Neuronal stem cell (in vitro differentiated cells): ENCODE data around the gene TRIP13.
"Not testable (repeated sequence)": the region's sequence is repeated elsewhere in the genome, so short reads cannot be mapped to it uniquely, and the experiment has no call there.

Source experiments
- DNase-seq: peaks from one replicate; pipeline ENCODE4 v3.0.0-alpha.2; 2013; ENCODE audit warnings: low spot score
- H2AFZ ChIP-seq: one replicate; pipeline ENCODE4 v1.6.1; 2013; ENCODE audit warnings: mild to moderate bottlenecking, low read length, inconsistent platforms
- H2AK5ac ChIP-seq: 2 replicates; pipeline ENCODE4 v1.6.1; 2013; ENCODE audit warnings: low read depth, mild to moderate bottlenecking, inconsistent platforms, low read length, moderate library complexity, mixed read lengths
- H2BK120ac ChIP-seq: 2 replicates; pipeline ENCODE4 v1.6.1; 2013; ENCODE audit warnings: low read depth, mild to moderate bottlenecking, inconsistent platforms, low read length, moderate library complexity, mixed read lengths
- H2BK12ac ChIP-seq: one replicate; pipeline ENCODE4 v1.6.1; 2013; ENCODE audit warnings: low read length, inconsistent platforms
- H2BK15ac ChIP-seq: 2 replicates; pipeline ENCODE4 v1.6.1; 2013; ENCODE audit warnings: mild to moderate bottlenecking, low read length, inconsistent platforms, mixed read lengths
- H2BK5ac ChIP-seq: one replicate; pipeline ENCODE4 v1.6.1; 2013; ENCODE audit warnings: inconsistent platforms, mild to moderate bottlenecking, low read length, moderate library complexity
- H3K14ac ChIP-seq: one replicate; pipeline ENCODE4 v1.6.1; 2013; ENCODE audit warnings: low read length, inconsistent platforms
- H3K18ac ChIP-seq: 2 replicates; pipeline ENCODE4 v1.6.1; 2013; ENCODE audit warnings: low read length, inconsistent platforms
- H3K23ac ChIP-seq: 2 replicates; pipeline ENCODE4 v1.6.1; 2013; ENCODE audit warnings: low read depth, mild to moderate bottlenecking, mixed read lengths, low read length, inconsistent platforms; ENCODE audit not compliant: poor library complexity
- H3K27ac ChIP-seq: replicated peaks from 3 replicates; pipeline ENCODE4 v1.5.1; 2013; ENCODE audit warnings: low read length, inconsistent platforms
- H3K27me3 ChIP-seq, 3 experiments: 2 replicates each; pipeline ENCODE4 v1.6.1; 2013; ENCODE audit warnings: low read length in 3 of 3, mild to moderate bottlenecking in 2 of 3, inconsistent platforms in 1 of 3, low read depth in 1 of 3, mixed read lengths in 1 of 3, moderate library complexity in 1 of 3; ENCODE audit not compliant: control insufficient read depth in 3 of 3, insufficient read depth in 3 of 3
- H3K36me3 ChIP-seq, 2 donors: replicated peaks in 1 of 2; 2 replicates each; pipeline ENCODE4 v1.6.1; 2013; ENCODE audit warnings: low read length in 2 of 2; ENCODE audit not compliant: control insufficient read depth in 2 of 2, insufficient read depth in 2 of 2
- H3K4ac ChIP-seq: 2 replicates; pipeline ENCODE4 v1.6.1; 2013; ENCODE audit warnings: inconsistent platforms, mild to moderate bottlenecking, low read length, moderate library complexity
- H3K4me1 ChIP-seq, 2 donors: 1 replicate in 1 of 2; 2 replicates in 1 of 2; pipeline ENCODE4 v1.6.1; 2013; ENCODE audit warnings: low read length in 2 of 2, low read depth in 1 of 2; ENCODE audit not compliant: control insufficient read depth in 2 of 2, insufficient read depth in 1 of 2
- H3K4me2 ChIP-seq: one replicate; pipeline ENCODE4 v1.6.1; 2013; ENCODE audit warnings: mild to moderate bottlenecking, low read length, inconsistent platforms; ENCODE audit not compliant: insufficient read depth, poor library complexity, severe bottlenecking
- H3K4me3 ChIP-seq, 2 donors: 2 replicates each; pipeline ENCODE4 v1.5.1; 2013; ENCODE audit warnings: low read length in 2 of 2, mild to moderate bottlenecking in 2 of 2, inconsistent platforms in 1 of 2, moderate library complexity in 1 of 2
- H3K79me1 ChIP-seq: one replicate; pipeline ENCODE4 v1.6.1; 2013; ENCODE audit warnings: low read depth, mild to moderate bottlenecking, inconsistent platforms, low read length, moderate library complexity
- H3K9ac ChIP-seq: one replicate; pipeline ENCODE4 v1.6.1; 2013; ENCODE audit warnings: mild to moderate bottlenecking, low read depth, low read length, inconsistent platforms; ENCODE audit not compliant: poor library complexity
- H3K9me3 ChIP-seq, 2 donors: replicated peaks in 1 of 2; 2 replicates each; pipeline versions ENCODE3 to v1.6.1; 2013; ENCODE audit warnings: low read length in 2 of 2, mild to moderate bottlenecking in 2 of 2, inconsistent platforms in 1 of 2, low read depth in 1 of 2, mixed read lengths in 1 of 2, moderate library complexity in 1 of 2; ENCODE audit not compliant: control insufficient read depth in 2 of 2, insufficient read depth in 1 of 2
- H4K8ac ChIP-seq: one replicate; pipeline ENCODE4 v1.6.1; 2013; ENCODE audit warnings: low read depth, mild to moderate bottlenecking, inconsistent platforms, low read length, moderate library complexity
- H4K91ac ChIP-seq: one replicate; pipeline ENCODE4 v1.6.1; 2013; ENCODE audit warnings: low read length, low read depth, mild to moderate bottlenecking, inconsistent platforms; ENCODE audit not compliant: poor library complexity
- WGBS, 2 donors: extraction: QIAGEN DNeasy Blood & Tissue Kit; methylation state at CpG; one replicate each; pipeline ENCODE4 v1.1.7; 2013; ENCODE audit warnings: missing lambda C conversion rate in 2 of 2, mixed read lengths in 1 of 2; ENCODE audit not compliant: insufficient read length in 2 of 2, insufficient replicate concordance in 1 of 2; ENCODE audit errors: extremely low coverage in 2 of 2; 5-methylcytosine and 5-hydroxymethylcytosine counted together

TRIP13 gene

DNA sequence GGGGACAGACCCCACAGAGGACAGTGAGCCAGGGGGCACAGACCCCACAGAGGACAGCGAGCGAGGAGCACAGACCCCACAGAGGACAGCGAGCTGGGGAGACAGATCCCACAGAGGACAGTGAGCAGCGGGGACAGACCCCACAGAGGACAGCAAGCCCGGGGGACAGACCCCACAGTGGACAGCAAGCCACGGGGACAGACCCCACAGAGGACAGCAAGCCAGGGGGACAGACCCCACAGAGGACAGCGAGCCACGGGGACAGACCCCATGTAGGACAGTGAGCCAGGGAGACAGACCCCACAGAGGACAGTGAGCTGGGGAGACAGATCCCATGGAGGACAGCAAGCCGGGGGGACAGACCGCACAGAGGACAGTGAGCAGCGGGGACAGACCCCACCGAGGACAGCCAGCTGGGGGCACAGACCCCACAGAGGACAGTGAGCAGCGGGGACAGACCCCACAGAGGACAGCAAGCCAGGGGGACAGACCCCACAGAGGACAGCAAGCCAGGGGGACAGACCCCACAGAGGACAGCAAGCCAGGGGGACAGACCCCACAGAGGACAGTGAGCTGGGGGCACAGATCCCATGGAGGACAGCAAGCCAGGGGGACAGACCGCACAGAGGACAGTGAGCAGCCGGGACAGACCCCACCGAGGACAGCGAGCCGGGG lies 39.1 kb upstream of the TRIP13 start:
- H2AFZ ChIP-seq, H3K27me3 ChIP-seq, H3K36me3 ChIP-seq, H3K4me2 ChIP-seq, H3K9ac ChIP-seq, H4K91ac ChIP-seq, H3K4ac ChIP-seq, H4K8ac ChIP-seq, H3K23ac ChIP-seq, H3K27ac ChIP-seq, H3K4me3 ChIP-seq, H3K79me1 ChIP-seq, H3K18ac ChIP-seq, H2BK12ac ChIP-seq, DNase-seq, H2BK5ac ChIP-seq, H2BK120ac ChIP-seq, H2AK5ac ChIP-seq, H3K9me3 ChIP-seq, H2BK15ac ChIP-seq: not testable (repeated sequence)
- WGBS, 2 donors = no CpG with 5 or more reads among the region's 18 CpGs
- Histone ChIP-seq H3K4me1 (peaks cover 23 to 25% of the 10 kb centered on the region in 2 donors), H3K14ac (peak overlapping the region; percentile 38)

DNA sequence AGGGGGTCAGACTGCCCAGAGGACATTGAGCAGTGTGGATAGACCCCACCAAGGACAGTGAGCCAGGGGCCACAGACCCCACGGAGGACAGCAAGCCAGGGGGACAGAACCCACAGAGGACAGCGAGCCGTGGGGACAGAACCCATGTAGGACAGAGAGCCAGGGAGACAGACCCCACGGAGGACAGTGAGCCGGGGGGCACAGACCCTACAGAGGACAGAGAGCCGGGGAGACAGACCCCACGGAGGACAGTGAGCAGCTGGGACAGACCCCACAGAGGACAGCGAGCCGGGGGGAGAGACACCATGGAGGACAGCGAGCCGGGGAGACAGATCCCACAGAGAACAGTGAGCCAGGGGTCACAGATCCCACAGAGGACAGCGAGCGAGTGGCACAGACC lies 38.5 kb upstream of the TRIP13 start:
- H3K23ac ChIP-seq = no peak overlapping the region
- no peak for DNase-seq
- no peak overlapping the region for H3K9ac ChIP-seq
- H3K79me1 ChIP-seq = peaks cover 2% of the 10 kb centered on the region
- no peak overlapping the region for H2BK15ac ChIP-seq
- H3K4me3 ChIP-seq = no peak overlapping the region
- H3K4ac ChIP-seq = no peak overlapping the region
- peaks cover 19 to 27% of the 10 kb centered on the region in 2 donors for H3K4me1 ChIP-seq
- peak overlapping the region; percentile 17 for H3K18ac ChIP-seq
- no peak overlapping the region for H4K8ac ChIP-seq
- H2BK12ac ChIP-seq = no peak overlapping the region
- no peak overlapping the region for H3K4me2 ChIP-seq
- H2AK5ac ChIP-seq = no peak overlapping the region
- no peak overlapping the region for H4K91ac ChIP-seq
- no CpG with 5 or more reads among the region's 13 CpGs for WGBS, 2 donors
- no peak overlapping the region for H2AFZ ChIP-seq
- no peak overlapping the region for H2BK120ac ChIP-seq
- H3K27me3 ChIP-seq = peaks cover 0 to 2% (median 0%) of the 10 kb centered on the region in 3 experiments
- no peak overlapping the region for H3K27ac ChIP-seq
- H2BK5ac ChIP-seq = peak overlapping the region; percentile 53
- H3K14ac ChIP-seq = no peak overlapping the region
- peaks cover 0 to 8% of the 10 kb centered on the region in 2 donors for H3K9me3 ChIP-seq
- H3K36me3 ChIP-seq = no peaks in the 10 kb centered on the region

DNA sequence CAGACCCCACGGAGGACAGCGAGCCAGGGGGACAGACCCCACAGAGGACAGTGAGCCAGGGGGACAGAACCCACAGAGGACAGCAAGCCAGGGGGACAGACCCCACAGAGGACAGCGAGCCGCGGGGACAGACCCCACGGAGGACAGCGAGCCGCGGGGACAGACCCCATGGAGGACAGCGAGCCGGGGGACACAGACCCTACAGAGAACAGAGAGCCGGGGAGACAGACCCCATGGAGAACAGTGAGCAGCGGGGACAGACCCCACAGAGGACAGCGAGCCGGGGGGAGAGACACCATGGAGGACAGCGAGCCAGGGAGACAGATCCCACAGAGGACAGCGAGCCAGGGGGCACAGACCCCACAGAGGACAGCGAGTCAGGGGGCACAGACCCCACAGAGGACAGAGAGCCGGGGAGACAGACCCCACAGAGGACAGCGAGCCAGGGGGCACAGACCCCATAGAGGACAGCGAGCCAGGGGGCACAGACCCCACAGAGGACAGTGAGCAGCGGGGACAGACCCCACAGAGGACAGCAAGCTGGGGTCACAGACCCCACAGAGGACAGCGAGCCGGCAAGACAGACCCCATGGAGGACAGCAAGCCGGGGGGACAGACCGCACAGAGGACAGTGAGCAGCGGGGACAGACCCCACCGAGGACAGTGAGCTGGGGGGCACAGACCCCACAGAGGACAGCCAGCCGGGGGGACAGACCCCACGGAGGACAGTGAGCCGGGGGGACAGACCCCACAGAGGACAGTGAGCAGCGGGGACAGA lies 37.5 kb upstream of the TRIP13 start:
- no peak overlapping the region for H2BK120ac ChIP-seq
- H3K23ac ChIP-seq = no peak overlapping the region
- peaks cover 0 to 2% (median 0%) of the 10 kb centered on the region in 3 experiments for H3K27me3 ChIP-seq
- peaks cover 9 to 18% of the 10 kb centered on the region in 2 donors for H3K4me1 ChIP-seq
- H3K36me3 ChIP-seq = peaks cover 0 to 4% of the 10 kb centered on the region in 2 donors
- no peak overlapping the region for H3K18ac ChIP-seq
- peak overlapping the region; percentile 13 for H2BK5ac ChIP-seq
- no peak overlapping the region for H2BK15ac ChIP-seq
- DNase-seq = no peak
- H3K4me3 ChIP-seq = no peak overlapping the region
- no peak overlapping the region for H3K4me2 ChIP-seq
- H3K27ac ChIP-seq = no peak overlapping the region
- no peak overlapping the region for H2BK12ac ChIP-seq
- no peak overlapping the region for H4K8ac ChIP-seq
- no peak overlapping the region for H3K4ac ChIP-seq
- no CpG with 5 or more reads among the region's 32 CpGs for WGBS, 2 donors
- H4K91ac ChIP-seq = no peak overlapping the region
- no peak overlapping the region for H3K9ac ChIP-seq
- H2AFZ ChIP-seq = no peak overlapping the region
- H3K79me1 ChIP-seq = peaks cover 2% of the 10 kb centered on the region
- H3K9me3 ChIP-seq = peaks cover 0 to 8% of the 10 kb centered on the region in 2 donors
- no peak overlapping the region for H3K14ac ChIP-seq
- no peak overlapping the region for H2AK5ac ChIP-seq
